Measurements from ENCODE around the gene POU6F1. TPM values are rescaled to one million over a fixed set of nuclear protein-coding genes. Genes with fewer than 3 reads are reported as not detected.

Gene POU6F1
- total RNA-seq, 1 donor from 2014 or later = 2.6 TPM

GRCh38 chr12:51218607-51219161 lies 822 bp upstream of the POU6F1 start:
- Histone ChIP-seq H3K36me3 (ENCODE audit: control insufficient read depth, insufficient read depth, low read length) (no peaks in the 10 kb centered on the region), H3K27me3 (ENCODE audit: control insufficient read depth, insufficient read depth, low read length) (no peaks in the 10 kb centered on the region), H3K4me3 (ENCODE audit: low read depth, low read length) (peak overlapping the region; percentile 77)
- TF ChIP-seq, protein P1, sequence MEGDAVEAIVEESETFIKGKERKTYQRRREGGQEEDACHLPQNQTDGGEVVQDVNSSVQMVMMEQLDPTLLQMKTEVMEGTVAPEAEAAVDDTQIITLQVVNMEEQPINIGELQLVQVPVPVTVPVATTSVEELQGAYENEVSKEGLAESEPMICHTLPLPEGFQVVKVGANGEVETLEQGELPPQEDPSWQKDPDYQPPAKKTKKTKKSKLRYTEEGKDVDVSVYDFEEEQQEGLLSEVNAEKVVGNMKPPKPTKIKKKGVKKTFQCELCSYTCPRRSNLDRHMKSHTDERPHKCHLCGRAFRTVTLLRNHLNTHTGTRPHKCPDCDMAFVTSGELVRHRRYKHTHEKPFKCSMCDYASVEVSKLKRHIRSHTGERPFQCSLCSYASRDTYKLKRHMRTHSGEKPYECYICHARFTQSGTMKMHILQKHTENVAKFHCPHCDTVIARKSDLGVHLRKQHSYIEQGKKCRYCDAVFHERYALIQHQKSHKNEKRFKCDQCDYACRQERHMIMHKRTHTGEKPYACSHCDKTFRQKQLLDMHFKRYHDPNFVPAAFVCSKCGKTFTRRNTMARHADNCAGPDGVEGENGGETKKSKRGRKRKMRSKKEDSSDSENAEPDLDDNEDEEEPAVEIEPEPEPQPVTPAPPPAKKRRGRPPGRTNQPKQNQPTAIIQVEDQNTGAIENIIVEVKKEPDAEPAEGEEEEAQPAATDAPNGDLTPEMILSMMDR (IDR thresholded peaks at IDR 0.05; ENCODE audit: insufficient read depth, low read length, poor library complexity, severe bottlenecking) = no peak
- DNase-seq (ENCODE audit: low read depth) = no peak

DNA sequence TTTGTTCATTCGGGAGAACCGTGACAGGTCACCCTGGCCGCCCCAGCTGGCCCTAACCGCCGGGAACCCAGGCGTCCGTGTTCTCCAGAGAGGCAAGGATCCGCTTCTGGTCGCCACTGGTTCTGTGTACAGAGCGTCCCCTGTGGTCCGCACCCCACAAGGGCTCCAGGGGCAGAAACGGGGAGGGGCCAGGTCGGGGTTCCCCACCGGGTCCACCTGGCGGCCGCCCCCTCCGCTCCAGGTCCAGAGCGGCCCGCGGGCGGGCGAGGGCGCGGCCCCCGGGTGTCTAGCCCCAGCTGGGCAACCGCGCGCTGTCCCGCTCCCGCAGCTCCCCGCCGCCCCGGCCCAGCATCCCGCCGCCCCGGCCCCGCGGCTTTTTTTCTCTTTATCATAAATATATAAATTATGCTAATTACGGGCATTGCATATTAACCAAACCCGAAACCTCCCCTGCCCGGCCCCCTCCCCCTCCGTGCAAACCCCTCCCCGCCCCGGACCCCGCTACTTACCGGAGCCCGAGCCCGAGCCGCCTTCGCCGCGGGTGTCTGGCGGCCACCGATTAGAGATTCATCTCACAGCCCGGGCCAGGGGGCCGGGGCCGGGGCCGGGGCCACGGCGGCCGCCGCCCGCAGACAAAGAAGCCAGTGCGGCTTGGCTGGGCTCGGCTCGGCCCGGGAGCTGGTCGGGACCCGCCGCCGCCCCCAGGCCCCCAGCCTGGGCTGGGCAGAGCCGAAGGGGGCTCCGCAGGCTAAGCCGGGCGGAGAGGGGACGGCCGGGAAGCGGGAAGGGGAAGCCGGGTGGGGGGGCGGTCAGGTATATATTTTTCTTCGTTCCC lies 512 bp downstream of the POU6F1 start:
- no peak for DNase-seq (ENCODE audit: low read depth)
- no peaks in the 10 kb centered on the region for H3K27me3 ChIP-seq (ENCODE audit: control insufficient read depth, insufficient read depth, low read length)
- H3K4me3 ChIP-seq (ENCODE audit: low read depth, low read length) = peak overlapping the region; percentile 77
- H3K36me3 ChIP-seq (ENCODE audit: control insufficient read depth, insufficient read depth, low read length) = no peaks in the 10 kb centered on the region
- TF ChIP-seq, protein P1 (IDR thresholded peaks at IDR 0.05; ENCODE audit: insufficient read depth, low read length, poor library complexity, severe bottlenecking) = peak; percentile 25

DNA sequence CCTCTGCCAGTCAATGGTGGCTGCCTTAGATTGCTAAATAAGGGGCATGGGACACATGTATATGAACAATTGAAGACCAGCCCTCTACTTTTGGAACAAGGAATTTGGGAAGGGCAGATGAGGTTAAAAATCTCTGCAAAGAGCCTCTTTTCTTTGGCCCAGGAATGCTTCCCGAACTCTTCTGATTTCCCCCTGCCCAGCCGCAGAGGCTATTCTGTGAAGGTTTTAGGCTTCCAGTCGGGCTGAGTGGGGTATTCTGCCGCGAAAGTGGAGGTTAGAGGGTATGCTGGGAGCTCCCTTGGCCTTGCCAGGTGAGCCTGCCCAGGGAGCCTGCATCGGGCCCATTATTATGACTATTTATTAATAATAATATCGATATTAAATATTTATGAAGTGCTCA lies 1.2 kb downstream of the POU6F1 start:
- TF ChIP-seq, protein P1 (IDR thresholded peaks at IDR 0.05; ENCODE audit: insufficient read depth, low read length, poor library complexity, severe bottlenecking) = no peak
- H3K4me3 ChIP-seq (ENCODE audit: low read depth, low read length) = peak overlapping the region; percentile 77
- H3K27me3 ChIP-seq (ENCODE audit: control insufficient read depth, insufficient read depth, low read length) = no peaks in the 10 kb centered on the region
- DNase-seq (ENCODE audit: low read depth) = no peak
- no peaks in the 10 kb centered on the region for H3K36me3 ChIP-seq (ENCODE audit: control insufficient read depth, insufficient read depth, low read length)

GRCh38 chr12:51214895-51215294 lies 3.0 kb downstream of the POU6F1 start:
- TF ChIP-seq, protein P1 (IDR thresholded peaks at IDR 0.05; ENCODE audit: insufficient read depth, low read length, poor library complexity, severe bottlenecking) = no peak
- Histone ChIP-seq H3K4me3 (ENCODE audit: low read depth, low read length) (no peak overlapping the region), H3K36me3 (ENCODE audit: control insufficient read depth, insufficient read depth, low read length) (no peaks in the 10 kb centered on the region), H3K27me3 (ENCODE audit: control insufficient read depth, insufficient read depth, low read length) (no peaks in the 10 kb centered on the region)
- DNase-seq (ENCODE audit: low read depth) = no peak

DNA sequence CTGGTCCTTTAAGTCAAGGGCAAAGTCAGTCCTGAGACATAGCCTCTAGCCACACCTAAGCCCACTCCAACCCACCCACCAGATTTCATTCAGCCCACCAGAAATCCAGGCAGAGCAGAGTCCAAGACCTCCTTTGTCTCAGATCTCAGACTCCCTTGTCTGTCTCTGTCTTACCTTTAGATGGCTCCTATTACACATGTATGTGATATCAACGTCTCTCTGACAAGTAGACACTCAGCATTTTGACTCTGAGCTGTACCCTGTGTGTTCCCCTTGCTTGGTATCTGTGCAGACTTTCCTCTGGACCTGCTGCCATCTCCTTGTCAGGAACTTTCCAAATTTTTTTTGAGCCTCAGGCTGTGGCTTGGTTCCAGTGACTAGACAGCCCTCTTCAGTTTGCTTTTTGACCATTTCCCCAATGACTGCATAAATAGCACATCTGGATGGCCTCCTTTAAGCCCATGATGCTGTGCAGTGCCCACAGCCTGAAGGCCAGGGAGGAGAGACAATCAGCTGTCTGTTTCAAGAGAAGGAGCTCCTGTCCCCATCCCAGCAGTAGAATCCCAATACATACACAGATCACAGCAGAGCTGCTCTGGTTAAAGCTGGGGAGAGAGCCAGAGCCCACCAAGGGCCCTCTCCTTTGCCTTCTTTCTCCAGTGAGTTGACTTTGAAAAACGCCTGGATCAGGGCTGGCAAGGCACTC lies 7.0 kb downstream of the POU6F1 start:
- no peak for DNase-seq (ENCODE audit: low read depth)
- Histone ChIP-seq H3K4me3 (ENCODE audit: low read depth, low read length) (no peak overlapping the region), H3K27me3 (ENCODE audit: control insufficient read depth, insufficient read depth, low read length) (no peaks in the 10 kb centered on the region), H3K36me3 (ENCODE audit: control insufficient read depth, insufficient read depth, low read length) (no peaks in the 10 kb centered on the region)
- TF ChIP-seq, protein P1 (IDR thresholded peaks at IDR 0.05; ENCODE audit: insufficient read depth, low read length, poor library complexity, severe bottlenecking) = no peak
